NCI-H524 (cell line): ENCODE results near the gene GSS.
A peak's percentile ranks its signal among the peaks of the same experiment; 100 is the strongest.

Experiments used
- DNase-seq, 2 experiments: peaks; one replicate each; lab custom pipeline; 2025; lab: John Stamatoyannopoulos, UW

Gene GSS

DNA sequence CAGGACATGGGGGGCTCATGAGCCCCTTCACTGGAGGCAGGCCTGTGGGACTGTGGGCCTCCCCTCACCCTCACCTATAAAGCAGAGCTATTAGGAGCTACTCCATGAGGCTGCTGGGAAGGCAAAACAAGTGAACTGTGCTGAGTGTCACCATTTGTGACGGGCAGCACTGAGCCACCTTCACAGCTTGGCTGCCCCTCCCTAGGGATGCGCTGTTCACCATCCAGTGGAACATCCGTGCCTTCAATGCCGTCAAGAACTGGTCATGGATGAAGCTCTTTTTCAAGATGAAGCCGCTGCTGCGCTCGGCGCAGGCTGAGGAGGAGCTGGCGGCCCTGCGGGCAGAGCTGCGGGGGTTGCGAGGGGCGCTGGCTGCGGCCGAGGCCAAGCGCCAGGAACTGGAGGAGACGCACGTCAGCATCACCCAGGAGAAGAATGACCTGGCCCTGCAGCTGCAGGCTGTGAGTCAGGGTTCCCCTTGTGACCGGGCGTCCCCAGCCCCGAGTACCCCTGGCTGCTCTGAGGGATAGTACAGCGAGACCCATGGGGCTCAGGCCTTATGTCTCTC is 38.4 kb upstream of the GSS start:
- no peak for DNase-seq

DNA sequence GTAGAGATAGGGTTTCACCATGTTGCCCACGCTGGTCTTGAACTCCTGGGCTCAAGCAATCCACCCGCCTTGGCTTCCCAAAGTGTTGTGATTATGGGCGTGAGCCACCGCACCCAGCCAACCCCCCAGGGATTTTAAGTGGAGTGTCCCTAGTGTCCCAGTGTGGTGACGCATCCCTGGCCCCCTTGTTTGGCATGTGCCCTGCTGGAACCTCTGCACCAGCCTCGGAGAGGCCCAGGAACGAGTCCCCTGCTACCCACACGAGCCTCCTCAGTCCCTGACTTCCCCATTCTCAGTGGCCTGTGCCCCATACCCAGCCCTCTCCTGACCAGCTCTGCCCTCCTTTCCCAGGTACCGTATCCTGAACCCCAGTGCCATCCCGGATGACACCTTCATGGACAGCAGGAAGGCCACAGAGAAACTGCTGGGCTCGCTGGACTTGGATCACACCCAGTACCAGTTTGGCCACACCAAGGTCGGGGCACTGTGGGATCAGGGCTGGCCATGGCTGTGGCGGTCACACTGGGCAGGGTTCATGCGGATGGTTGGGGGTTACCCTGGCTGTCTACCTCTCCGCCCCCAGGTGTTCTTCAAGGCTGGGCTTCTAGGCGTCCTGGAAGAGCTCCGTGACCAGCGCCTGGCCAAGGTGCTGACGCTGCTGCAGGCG is 37.3 kb upstream of the GSS start:
- no peak for DNase-seq

GRCh38 chr20:34990661-34991214 is 35.1 kb upstream of the GSS start:
- DNase-seq: no peak

DNA sequence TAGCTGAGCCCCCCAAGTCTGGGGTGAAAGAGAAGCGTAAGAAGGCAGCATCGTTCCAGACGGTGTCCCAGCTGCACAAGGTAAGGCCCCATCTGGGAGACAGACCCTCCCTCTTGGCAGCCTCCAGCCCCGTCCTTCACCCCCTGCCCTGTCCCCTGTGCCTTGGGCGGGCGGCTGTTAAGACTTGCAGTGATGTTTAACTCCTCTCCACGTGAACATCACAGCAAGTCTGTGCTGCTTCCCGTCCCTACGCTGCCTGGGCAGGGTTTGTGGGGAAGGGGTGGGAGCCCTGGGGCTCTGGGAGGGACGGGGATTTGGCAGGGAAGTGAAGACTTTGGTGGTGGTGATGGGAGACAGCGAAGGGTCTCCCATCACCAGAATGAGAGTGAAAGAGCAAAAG is 34.6 kb upstream of the GSS start:
- DNase-seq: no peak

DNA sequence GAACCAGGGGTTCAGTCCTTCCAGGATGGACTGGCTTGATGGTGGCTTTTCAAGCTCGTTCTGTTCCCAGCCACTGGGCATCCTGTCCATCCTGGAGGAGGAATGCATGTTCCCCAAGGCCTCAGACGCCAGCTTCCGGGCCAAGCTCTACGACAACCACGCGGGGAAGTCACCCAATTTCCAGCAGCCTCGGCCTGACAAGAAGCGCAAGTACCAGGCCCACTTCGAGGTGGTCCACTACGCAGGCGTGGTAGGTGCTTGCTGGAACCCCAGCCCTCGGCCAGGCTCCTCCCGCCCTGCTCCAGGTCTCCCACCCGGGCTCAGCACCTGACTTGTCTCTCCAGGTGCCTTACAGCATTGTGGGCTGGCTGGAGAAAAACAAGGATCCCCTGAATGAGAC is 34.1 kb upstream of the GSS start:
- no peak for DNase-seq

GRCh38 chr20:34989118-34989517 is 33.5 kb upstream of the GSS start:
- no peak for DNase-seq

GRCh38 chr20:34988191-34988540 is 32.6 kb upstream of the GSS start:
- DNase-seq: no peak

DNA sequence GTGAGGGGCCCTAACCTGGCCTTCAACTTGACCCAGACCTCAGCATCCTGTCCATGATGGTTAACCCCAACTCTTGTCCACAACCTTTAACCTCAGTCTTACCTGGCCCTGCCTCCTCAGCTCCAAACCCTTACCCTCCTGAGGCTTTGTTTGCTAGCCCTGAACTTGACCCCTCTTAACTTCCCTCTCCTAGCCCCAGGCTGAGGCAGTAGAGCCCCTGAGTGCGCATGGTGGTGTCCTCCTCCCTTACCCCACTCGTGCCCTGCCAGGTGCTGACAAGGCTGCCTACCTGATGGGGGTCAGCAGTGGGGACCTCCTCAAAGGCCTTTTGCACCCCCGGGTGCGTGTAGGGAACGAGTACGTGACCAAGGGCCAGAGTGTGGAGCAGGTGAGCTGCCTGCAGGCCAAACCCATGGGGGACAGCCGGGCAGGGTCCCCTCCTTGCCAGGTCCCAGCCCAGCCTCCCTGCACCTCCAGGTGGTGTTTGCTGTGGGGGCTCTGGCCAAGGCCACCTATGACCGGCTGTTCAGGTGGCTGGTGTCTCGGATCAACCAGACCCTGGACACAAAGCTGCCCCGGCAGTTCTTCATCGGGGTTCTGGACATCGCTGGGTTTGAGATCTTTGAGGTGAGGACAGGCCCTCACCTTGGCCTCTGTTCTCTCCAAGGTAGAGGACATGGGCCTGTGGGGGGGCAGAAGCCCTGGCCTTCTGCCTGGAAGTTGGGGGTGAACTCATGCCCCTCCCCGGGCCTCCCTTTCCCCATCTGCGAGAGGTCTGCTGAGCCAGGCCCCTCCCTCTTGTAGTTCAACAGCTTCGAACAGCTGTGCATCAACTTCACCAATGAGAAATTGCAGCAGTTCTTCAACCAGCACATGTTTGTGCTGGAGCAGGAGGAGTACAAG is 31.9 kb upstream of the GSS start:
- peak in 1 of 2 experiments; percentile 36 for DNase-seq

GRCh38 chr20:34986311-34987287 is 31.0 kb upstream of the GSS start:
- no peak for DNase-seq

DNA sequence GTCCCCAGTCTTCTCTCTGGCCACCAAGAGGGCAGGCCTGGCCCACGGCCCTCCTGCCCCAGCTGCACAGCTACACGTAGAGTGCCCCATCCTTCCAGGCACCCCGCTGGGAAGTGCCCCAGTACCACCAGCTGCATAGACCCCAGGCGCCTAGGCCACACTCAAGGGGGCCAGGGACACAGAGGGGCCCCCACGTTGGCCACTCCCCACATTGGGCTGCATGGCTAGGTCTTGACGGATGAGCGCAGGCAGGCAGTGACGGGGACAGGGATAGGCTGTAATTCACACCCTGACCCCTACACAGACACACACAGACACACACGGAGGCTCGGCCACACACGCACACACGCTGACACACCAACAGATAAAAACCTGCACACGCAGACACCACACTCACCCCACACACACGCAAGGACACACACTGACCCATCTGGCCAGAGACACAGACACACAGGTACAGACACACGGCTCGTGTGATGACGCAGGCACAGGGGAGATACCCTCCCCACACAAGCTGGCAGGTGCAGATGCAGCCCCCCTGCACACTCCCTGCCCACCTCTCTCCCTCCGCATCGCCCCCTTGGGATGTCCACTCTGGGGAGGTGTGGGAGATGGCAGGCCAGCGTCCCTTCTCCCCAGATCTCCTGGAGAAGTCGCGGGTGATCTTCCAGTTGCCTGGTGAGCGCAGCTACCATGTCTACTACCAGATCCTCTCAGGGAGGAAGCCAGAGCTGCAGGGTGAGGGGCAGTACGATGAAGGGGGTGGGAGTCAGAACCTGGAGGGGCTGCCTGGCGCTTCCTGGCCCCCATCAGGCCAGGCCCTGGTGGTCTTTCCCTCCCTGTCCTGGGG is 30.1 kb upstream of the GSS start:
- no peak for DNase-seq

DNA sequence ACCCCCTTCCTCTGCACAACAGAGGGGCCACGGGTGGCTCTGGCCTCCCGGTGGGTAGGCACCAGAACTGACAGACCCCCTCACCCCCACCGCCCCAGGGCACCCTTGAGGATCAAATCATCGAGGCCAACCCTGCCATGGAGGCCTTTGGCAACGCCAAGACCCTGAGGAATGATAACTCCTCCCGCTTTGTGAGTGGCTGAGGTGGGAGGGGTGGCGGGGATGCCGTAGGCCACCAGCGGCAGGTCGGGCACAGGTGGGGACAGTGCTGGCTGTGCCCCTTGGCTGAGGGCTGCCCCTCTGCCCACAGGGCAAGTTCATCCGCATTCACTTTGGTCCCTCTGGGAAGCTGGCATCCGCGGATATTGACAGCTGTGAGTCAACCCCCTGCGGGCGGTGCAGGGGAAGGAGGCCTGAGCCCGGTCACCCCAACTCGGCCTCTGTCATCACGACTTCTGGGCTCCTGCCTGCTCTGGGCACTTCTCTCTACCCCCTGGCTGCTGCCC is 29.2 kb upstream of the GSS start:
- no peak for DNase-seq

DNA sequence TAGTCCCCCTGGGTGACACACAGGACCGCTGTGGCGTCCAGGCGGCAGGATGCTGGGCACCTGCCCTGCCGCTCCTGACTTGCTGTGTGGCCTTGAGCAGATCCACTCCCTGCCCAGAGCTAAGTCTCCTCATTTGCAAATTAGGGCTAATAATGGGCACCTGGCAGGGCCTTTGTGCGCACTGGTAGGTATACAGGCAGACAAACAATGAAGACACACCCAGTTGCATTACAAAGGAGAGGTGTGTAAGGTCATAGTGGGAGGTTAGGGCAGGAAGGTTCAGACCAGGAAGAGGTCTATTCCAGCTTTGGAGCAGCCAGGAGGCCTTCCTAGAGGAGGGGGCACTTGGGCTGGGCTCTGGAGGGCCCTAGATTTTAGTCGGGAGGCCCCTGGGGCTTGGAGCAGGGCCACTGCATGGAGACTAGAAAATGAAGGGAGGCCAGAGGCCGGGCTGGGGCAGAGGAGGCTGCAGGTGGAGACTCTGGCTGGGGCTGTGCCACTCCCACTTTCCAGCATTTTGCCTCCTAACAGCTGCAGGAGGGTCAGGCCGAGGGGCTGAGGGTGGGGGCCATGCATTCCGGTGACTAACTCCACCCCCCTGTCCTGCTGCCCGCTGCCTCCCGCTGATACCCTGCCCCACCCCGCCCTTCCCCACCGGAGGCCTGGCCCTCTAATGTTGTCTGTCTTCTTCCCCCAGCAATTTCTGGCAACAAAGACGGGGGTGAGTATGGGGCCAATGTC is 28.6 kb upstream of the GSS start:
- DNase-seq: no peak

DNA sequence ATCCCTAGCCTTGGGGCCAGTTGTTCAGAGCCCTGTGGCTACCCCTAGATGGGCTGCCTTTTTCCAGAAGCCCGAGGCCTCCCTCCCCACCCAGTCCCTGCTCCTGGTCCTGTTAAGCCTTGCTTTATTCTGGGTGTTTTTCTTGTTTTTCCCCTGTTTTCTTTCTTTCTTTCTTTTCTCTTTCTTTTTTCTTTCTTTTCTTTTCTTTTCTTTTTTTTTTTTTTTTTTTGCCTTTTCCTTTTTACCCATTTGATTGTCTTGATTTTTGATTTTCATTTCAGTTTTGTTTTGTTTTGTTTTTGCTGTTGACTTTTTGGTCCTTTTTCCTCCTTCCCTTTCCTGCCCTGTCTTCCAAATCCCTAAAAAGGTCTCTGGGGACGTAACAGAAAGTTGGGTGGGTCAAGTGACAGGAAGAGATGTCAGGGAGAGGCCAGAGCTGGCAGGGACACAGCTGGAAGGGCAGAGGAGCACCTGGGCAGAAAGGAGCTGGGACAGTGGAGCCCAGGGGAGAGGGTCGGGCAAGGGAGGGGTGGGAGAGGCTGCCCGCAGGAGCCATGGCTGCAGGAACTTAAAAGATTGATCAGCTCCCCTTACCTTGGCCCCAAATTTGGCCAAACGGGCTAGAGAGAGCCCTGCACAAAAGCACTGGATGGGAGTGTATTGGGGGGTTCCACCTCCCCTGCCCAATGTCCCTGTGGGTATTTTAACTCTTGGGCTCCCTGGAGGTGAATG is 27.6 kb upstream of the GSS start:
- DNase-seq: no peak

- no peak for DNase-seq
These were observed 26.9 kb upstream of the GSS start for GRCh38 chr20:34982270-34983088.

DNA sequence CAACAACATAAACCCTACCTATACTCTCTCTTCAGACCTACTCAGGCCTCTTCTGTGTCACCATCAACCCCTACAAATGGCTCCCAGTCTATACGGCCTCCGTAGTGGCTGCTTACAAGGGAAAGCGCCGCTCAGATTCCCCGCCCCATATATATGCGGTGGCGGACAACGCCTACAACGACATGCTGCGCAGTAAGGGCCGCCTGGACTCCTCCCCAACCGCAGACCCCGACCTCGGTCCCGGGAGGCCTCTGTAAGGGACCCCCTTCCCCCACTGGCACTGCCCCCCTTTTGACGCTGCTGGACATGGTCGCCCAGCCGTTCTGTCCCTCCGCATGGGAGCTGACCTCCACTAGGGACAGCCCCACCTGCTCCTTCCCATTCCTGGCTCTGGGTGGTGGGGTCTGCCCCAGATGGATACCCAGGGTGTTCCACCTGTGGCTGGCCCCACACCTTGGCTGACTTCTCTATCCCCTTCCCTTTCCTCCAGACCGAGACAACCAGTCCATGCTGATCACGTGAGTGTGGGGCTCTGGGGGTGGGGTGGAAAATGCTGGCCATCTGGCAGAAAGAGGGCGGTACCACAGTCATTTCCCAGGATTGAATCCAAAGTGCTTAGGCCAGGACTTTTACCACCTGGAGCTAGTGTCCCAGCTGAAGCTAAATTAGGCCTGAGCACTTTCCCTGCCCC is 25.1 kb upstream of the GSS start:
- peak; percentile 97 for DNase-seq

GRCh38 chr20:34979366-34980153 is 24.0 kb upstream of the GSS start:
- no peak for DNase-seq
